GM19043 (cell line): ENCODE results near the gene FAM219A.
"Not testable (repeated sequence)": the region's sequence is repeated elsewhere in the genome, so short reads cannot be mapped to it uniquely, and the experiment has no call there.

Experiments
- ATAC-seq: cut with Tn5 transposase; IDR thresholded peaks from one replicate; pipeline ENCODE4 v1.9.1; 2021; ENCODE audit warnings: low read depth; ENCODE audit not compliant: unreplicated experiment

The FAM219A gene

GRCh38 chr9:34446951-34447350 is 11.4 kb downstream of the FAM219A start:
- no peak for ATAC-seq

- ATAC-seq: no peak
Measured at GRCh38 chr9:34446468-34446891, 11.9 kb downstream of the FAM219A start.

GRCh38 chr9:34443976-34444375 is 14.4 kb downstream of the FAM219A start:
- no peak for ATAC-seq

- ATAC-seq: no peak
Measured at GRCh38 chr9:34443533-34443932, 14.8 kb downstream of the FAM219A start.

- ATAC-seq: no peak
Measured at GRCh38 chr9:34442770-34443169, 15.6 kb downstream of the FAM219A start.

GRCh38 chr9:34440017-34440416 is 18.4 kb downstream of the FAM219A start:
- no peak for ATAC-seq

- ATAC-seq: not testable (repeated sequence)
Measured at GRCh38 chr9:34438465-34438864, 19.9 kb downstream of the FAM219A start.

- ATAC-seq: not testable (repeated sequence)
Measured at GRCh38 chr9:34437926-34438307, 20.5 kb downstream of the FAM219A start.

- ATAC-seq: peak; percentile 55
Measured at GRCh38 chr9:34437006-34437925, 21.1 kb downstream of the FAM219A start.

GRCh38 chr9:34431667-34432066 is 26.7 kb downstream of the FAM219A start:
- ATAC-seq: no peak

- no peak for ATAC-seq
Measured at GRCh38 chr9:34430843-34431437, 27.4 kb downstream of the FAM219A start.

- no peak for ATAC-seq
Measured at GRCh38 chr9:34428325-34428958, 29.9 kb downstream of the FAM219A start.

- no peak for ATAC-seq
Measured at GRCh38 chr9:34426347-34427074, 31.9 kb downstream of the FAM219A start.

- no peak for ATAC-seq
Measured at GRCh38 chr9:34419716-34420504, 38.5 kb downstream of the FAM219A start.

- no peak for ATAC-seq
Measured at GRCh38 chr9:34417734-34418133, 40.6 kb downstream of the FAM219A start.

- no peak for ATAC-seq
Measured at GRCh38 chr9:34413231-34413852, 45.0 kb downstream of the FAM219A start.

GRCh38 chr9:34412336-34412735 is 46.0 kb downstream of the FAM219A start:
- no peak for ATAC-seq

GRCh38 chr9:34409154-34409553 is 49.2 kb downstream of the FAM219A start:
- no peak for ATAC-seq

GRCh38 chr9:34408173-34408572 is 50.2 kb downstream of the FAM219A start:
- ATAC-seq: no peak

- ATAC-seq: no peak
Measured at GRCh38 chr9:34406219-34406618, 52.2 kb downstream of the FAM219A start.
